GM21367 (cell line): Measurements from ENCODE around the gene DUOXA1.
"Not testable (repeated sequence)": the region's sequence is repeated elsewhere in the genome, so short reads cannot be mapped to it uniquely, and the experiment has no call there.

Experiments
- ATAC-seq: cut with Tn5 transposase; IDR thresholded peaks from one replicate; pipeline ENCODE4 v1.9.1; 2021; ENCODE audit not compliant: unreplicated experiment

Gene DUOXA1

DNA sequence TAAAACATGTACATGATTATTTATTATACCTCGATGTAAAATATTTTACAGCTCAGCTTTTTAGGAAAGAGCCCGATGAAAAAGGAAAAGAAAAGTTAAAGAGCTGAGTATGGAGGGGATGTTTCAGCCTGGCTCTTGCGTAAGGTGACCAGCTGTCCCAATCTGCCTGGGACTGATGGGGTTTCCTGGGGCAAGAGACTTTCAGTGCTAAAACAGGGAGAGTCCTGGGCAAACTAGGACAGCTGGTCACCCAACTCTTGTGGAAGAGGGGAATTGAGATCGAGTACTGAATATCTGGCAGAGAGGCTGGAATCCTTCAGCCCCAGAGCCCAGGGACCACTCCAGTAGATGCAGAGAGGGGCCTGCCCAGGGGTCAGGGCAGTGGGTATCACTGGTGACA is 36.7 kb downstream of the DUOXA1 start:
- ATAC-seq: no peak

DNA sequence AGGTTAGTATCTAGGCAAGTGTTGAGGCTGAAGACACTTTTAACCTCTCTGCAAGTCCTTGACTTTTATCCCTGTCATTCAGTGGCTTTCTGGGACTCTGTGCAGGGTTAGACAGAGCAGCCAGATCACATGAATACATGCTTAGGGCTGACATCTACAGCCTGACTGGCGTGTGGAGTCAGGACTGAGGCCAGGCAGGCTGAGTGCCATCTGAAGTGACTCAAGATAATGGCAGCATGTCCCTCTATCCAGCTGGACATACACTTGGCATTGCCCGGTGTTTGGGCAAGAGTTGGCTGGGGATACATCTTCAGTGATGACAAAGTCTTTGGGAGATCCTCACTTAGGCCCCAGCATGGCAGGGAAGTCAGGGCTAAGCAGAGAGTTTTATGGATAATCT is 38.1 kb downstream of the DUOXA1 start:
- no peak for ATAC-seq

DNA sequence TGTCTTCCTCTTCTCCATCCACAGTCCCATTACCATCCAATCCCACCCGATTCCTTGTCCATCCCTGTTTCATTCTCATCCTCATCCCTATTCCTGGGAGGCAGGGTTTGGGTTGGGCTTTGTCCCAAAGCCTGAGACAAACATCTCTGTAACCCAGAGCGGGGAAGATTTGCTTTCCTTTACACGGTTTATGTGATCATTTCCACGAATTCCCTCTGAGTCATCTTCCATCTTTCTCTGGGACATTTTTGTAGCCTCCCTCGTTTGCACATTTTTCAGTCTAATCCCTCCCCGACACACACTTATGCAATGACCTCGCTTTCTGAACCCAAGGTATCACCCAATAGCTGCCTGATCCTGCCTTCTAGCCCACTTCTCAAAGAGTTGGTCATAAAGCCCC is 38.5 kb downstream of the DUOXA1 start:
- no peak for ATAC-seq

DNA sequence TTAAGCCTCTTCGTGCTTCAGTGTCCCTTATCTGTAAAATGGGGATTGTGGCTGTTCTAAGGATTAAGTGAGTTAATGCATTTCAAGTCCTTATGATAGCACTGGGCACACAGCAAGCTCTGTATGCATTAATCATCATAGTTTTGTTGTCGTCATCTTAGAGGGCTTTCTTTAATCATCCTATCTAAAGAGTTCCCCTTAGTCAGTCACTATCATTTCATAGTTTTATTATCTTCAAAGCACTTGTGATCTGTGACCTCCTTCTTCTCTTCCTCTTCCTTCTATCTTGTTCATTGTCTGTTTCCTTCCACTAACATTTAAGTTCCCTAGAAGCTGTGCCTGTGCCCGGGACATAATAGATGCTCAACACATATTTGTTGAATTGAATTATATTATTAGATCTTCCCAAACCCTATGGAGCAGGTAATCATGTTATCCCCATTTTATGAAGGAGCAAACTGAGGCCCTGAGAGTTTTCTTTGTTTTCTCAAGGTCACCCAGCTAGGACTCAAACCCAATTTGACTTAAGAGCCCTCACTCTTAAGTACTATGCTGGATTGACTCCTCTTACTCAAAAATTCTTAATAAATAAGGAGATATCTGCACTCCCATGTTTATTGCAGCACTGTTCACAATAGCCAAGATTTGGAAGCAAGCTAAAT is 39.8 kb downstream of the DUOXA1 start:
- ATAC-seq: no peak

DNA sequence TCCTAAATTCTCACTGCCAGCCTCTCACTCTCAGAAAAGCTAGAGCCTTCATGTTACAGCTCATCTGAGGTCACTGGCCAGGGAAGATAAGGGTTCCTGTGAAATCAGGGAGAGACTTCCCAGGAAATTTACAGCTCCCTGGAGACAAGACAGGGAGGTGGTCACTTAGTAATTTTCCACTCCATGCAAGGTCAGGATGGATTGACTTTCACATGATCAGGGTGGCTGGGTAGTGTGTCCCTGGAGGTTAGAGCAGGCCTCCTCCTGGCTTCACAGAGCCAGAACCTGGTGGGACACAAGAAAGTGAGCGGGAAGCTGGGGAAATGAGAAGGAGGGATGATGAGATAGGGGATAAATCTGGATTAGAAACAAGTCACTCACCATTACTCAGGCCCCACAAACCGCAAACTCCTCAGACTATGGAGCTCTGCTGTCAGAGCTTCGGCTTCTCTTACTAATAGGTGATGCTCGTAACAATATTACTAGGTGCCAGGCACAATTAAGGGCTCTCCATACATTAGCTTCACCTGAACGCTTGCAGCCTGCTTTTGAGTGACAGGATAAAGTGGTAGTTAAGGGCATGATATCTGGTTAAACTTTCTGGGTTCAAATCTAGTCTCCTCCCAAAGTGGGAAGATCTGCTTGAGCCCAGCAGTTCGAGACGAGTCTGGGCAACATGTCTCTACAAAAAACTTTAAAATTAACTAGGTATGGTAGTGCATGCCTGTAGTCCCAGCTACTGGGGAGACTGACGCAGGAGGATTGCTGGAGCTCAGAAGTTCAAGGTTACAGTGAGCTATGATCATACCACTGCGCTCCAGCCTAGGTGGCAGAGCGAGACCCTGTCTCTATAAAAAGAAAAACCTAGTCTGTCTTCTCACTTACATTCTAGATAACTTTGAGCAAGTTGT is 40.6 kb downstream of the DUOXA1 start:
- ATAC-seq: no peak

DNA sequence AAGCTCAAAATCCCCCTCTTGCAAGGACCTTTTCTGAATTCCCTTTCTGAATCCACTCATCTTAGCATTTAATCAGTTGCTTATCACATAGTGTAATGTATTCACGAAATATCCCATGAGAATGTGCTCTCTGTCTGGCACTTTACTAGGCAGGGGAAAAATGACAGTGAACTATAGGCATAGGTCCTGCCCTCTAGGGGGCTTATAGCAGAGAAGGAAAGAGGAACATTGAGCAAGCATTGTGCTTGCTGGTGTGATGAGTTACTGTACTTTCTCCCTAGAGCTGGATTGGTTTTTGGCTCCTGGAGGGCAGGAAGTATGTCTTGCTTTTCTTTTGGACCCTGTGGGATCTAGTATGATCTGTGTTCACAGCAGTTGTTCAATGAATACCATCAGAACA is 42.2 kb downstream of the DUOXA1 start:
- no peak for ATAC-seq

DNA sequence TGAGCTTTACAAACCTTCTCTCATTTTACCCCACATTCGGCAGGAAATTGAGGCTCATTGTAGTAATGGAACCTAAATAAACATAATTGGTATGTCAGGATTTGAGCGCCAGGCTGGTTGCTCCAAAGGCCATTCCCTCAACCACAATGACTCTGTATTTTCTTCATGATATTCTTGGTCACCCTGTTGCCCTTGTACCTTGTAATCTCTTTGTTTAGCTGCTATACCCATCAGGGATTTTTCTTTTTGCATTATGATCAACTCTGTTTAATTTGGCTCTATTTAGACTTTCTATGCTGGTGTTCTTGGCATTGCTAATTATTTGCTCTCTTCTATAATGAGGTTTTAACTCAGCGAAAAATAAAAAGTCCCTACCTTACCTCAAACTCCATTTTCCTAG is 45.5 kb downstream of the DUOXA1 start:
- no peak for ATAC-seq

DNA sequence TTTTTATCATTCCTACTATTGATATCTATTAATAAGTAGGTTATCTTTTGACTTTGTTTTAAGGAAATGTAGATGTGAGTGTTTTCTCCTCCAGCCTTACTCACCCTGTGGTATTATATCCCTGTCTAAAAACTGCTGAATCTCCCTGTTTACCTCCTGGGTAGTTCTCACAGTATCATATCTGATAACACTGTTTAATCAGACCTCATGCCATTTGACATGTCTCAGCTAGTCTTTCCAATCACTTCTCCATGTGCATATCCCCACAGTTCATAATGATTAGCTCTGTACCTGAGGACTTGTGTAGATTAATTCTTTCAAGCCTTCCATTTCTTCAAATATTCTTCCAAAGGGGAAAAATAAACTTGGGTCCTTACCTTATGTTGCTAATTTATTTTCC is 46.5 kb downstream of the DUOXA1 start:
- no peak for ATAC-seq

DNA sequence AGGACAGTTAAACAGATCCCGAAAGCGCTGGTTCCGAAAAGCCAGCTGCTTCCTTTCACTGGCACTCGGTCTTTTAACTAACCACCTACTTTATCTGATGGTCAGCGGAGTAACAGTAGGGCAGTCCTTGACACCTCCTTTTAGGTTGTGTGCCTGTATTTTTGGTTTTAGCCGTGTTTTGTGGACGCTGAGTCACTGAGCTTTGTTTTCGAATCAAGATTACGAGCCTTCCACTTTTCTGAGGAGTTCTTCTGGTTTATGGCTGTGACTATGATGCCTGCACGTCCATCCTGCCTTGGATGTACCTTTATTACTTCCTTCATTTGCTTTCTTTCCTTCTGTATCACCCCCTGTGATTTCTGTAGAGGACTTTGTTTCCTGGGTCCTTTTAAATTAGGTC is 47.3 kb downstream of the DUOXA1 start:
- not testable (repeated sequence) for ATAC-seq

DNA sequence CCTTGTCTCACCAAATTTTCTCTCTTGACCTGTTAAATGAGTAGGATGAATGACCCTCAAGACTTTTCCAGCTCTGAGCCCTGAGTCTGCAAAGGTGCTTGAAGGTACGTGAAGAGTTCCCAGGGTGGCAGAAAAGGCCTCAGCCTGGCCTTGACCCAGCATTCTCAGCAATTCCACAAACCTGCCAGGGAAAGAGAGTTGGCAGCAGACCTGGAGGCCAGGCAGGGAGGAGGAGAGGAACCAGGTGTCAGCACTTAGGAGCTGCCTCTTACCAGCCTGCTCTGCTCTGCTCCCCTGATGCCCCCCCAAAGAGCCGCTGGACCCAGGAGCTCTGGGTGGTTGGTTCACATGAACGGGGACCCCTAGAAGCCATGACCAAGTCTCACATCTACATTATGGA is 49.1 kb downstream of the DUOXA1 start:
- ATAC-seq: not testable (repeated sequence)

DNA sequence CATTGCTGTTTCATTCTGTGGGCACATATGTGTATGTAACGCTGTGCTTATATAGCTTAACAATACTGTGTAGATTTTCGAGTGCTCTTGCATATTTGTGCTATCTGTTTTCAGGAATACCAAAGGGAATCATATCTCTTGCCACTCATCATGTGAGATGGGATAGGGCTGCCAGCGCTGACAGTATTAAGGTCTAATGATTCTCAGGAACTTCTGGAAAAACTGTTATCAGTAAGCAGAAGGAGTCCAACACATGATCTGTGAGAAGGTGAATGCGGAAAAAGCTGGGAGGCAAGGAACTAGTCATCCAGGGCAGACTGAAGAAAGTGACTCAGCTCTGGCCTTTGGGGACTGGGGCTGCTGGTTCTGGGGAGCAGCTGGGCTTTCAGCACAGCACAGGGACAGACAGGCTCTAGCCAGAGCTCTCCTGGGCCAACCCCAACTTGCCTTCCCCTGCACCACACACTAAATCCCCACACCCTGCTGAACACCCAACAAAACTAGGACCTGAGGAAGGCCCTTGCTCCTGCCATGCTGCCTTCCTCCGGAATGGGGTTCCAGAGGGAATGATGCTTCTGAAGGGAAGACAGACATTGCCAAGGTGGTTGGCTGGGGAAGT is 49.9 kb downstream of the DUOXA1 start:
- ATAC-seq: not testable (repeated sequence)

DNA sequence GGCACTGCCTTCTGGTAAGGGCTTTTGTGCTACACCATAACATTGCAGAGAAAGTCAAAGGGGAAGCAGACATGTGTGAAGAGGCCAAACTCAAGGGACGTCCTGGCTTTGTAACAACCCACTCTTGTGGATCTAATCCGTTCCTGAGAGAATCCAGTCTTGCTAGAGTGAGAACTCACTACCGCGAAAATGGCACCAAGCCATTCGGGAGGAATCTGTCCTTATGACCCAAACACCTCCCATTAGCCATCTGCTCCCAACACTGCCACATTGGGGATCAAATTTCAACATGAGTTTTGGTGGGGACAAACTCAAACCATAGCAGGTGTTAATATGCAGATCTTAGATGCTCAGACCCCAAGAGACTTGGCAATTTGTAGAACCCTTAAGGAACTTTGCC is 50.5 kb downstream of the DUOXA1 start:
- ATAC-seq: not testable (repeated sequence)

DNA sequence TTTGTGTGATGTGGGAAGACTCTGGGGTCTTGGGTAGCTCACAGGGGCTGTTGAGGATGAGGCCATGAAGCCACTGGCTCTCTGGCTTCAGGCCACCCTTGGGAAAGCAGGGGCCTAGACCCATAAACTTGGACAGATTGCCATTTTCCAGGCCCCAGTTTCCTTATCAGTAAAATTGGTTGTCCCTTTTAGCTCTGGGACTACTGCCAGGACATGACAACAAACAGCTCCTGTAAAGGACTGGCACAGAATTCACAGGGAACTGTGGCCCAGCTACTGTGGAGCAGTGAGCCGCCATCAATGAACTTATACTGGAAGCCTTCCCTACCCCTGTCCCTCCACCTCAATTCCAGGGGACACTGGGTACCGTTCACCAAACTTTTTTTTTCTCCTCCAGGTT is 52.3 kb downstream of the DUOXA1 start:
- ATAC-seq: not testable (repeated sequence)

DNA sequence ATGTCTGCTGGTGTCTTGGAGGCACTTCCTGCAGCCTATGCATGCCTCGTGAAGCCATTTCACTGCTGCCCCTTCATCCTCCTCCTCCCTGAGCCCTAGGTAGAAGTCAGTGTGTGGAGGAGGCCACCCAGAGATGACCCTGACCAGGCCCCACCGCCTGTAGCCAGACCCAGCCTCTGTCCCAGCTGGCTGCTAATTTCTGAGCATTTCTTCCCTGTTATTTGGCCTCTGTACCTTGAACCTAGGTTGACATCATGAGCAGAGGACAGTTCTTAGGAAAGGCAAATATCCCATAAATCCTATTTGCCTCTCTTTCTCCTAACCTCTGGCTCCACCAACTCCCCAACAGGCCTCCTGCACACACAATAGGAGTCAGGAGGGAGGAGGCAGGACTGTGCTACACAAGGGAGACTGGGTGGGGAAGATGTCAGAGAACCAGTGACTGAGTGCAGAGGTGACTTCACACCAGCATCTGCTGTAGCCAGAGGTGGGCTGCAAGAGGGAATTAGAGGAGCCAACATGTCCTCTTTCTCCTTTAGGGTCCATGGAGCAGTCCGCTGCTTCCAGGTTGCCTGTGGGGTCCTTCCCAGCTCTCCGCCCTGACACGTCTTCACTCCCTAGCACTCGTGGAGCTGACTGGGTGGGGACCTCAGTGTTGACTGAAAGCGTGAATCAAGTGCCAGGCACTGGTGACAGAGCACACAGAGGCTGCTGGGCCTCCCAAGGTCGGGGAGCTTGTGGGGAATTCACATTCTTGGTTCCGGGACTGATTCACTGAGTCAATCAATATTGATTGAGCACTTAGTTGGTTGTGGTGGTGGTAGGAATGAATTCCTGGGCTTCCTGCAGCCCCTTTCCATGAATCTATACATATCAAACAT is 54.0 kb downstream of the DUOXA1 start:
- not testable (repeated sequence) for ATAC-seq

DNA sequence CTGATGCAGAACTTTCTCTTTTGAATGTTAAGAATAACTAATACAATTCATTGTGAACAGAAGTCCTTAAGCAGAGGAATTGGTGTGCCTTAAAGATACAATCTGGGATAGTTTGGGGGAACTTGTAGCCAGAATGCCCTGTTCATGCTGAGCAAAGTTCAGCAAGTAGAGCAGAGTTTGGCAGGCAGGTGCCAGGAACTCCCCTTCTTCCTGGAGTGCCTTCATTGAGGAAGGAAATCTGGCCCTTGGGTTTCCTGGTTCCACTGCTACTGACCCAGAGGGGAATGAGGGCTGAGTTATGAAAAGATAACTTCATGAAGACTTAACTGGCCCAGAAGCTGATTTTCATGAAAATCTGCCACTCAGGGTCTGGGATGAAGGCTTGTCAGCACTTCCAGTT is 56.1 kb downstream of the DUOXA1 start:
- not testable (repeated sequence) for ATAC-seq

DNA sequence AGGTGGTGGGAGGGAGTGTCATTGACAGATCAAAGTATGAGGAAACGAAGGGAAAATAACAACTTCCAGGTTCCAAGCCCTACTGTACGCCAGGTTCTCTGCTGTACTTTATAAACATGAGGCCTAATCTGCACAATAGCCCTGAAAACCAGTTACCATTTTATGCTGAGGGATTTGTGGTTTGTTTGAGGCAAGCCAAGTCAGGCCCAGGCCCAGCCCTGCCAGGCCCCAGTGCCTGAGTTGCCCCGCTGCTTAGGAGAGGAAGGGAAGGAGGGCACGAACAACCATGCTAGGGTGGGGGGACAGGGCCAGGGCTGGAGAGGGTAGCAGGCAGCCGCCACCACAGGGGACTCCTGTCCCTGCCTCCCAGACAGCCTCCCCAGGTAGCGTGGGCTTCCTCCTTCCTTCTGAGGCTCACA is 59.7 kb downstream of the DUOXA1 start:
- ATAC-seq: not testable (repeated sequence)
